BE2C (cell line): ENCODE results near the gene JADE1.

ENCODE experiments used
- DNase-seq: peaks from one replicate; pipeline ENCODE4 v3.0.0-alpha.2; 2020
- H3K27me3 ChIP-seq: fragments of 250-450 bp; sonication (Bioruptor Pico); 2 replicates; pipeline ENCODE4 v1.5.1; 2020; ENCODE audit warnings: mild to moderate bottlenecking
- H3K36me3 ChIP-seq: fragments of 250-450 bp; sonication (Bioruptor Pico); 2 replicates; pipeline ENCODE4 v1.5.1; 2020; ENCODE audit warnings: mild to moderate bottlenecking
- H3K4me1 ChIP-seq: fragments of 250-450 bp; sonication (Bioruptor Pico); 2 replicates; pipeline ENCODE4 v1.5.1; 2020
- H3K4me3 ChIP-seq: 2 replicates; pipeline ENCODE4 v1.5.1; 2011; ENCODE audit warnings: low read depth, low read length
- H3K9me3 ChIP-seq: fragments of 250-450 bp; sonication (Bioruptor Pico); 2 replicates; pipeline ENCODE4 v1.5.1; 2020
- CTCF ChIP-seq: IDR thresholded peaks from 2 replicates; pipeline ENCODE4 v1.5.1; 2012; ENCODE audit warnings: mild to moderate bottlenecking, low read depth, low read length

The JADE1 gene

GRCh38 chr4:128775916-128776315 is 33.6 kb upstream of the JADE1 start:
- no peaks in the 10 kb centered on the region for H3K27me3 ChIP-seq
- no peaks in the 10 kb centered on the region for H3K9me3 ChIP-seq
- H3K4me3 ChIP-seq: no peak overlapping the region
- DNase-seq: no peak
- H3K36me3 ChIP-seq: no peaks in the 10 kb centered on the region
- no peak for TF ChIP-seq CTCF
- no peaks in the 10 kb centered on the region for H3K4me1 ChIP-seq

- no peaks in the 10 kb centered on the region for H3K9me3 ChIP-seq
- no peak overlapping the region for H3K4me3 ChIP-seq
- no peaks in the 10 kb centered on the region for H3K36me3 ChIP-seq
- no peak for TF ChIP-seq CTCF
- no peaks in the 10 kb centered on the region for H3K4me1 ChIP-seq
- H3K27me3 ChIP-seq: no peaks in the 10 kb centered on the region
- DNase-seq: peak; percentile 13
Measured at GRCh38 chr4:128776794-128777216, 32.7 kb upstream of the JADE1 start.

GRCh38 chr4:128780688-128781087 is 28.8 kb upstream of the JADE1 start:
- TF ChIP-seq CTCF: no peak
- no peaks in the 10 kb centered on the region for H3K4me1 ChIP-seq
- no peak overlapping the region for H3K4me3 ChIP-seq
- no peaks in the 10 kb centered on the region for H3K27me3 ChIP-seq
- no peaks in the 10 kb centered on the region for H3K9me3 ChIP-seq
- H3K36me3 ChIP-seq: no peaks in the 10 kb centered on the region
- no peak for DNase-seq

- no peaks in the 10 kb centered on the region for H3K27me3 ChIP-seq
- DNase-seq: peak; percentile 27
- H3K4me3 ChIP-seq: no peak overlapping the region
- TF ChIP-seq CTCF: peak; percentile 53
- H3K9me3 ChIP-seq: no peaks in the 10 kb centered on the region
- H3K4me1 ChIP-seq: no peaks in the 10 kb centered on the region
- H3K36me3 ChIP-seq: no peaks in the 10 kb centered on the region
Measured at GRCh38 chr4:128782076-128782715, 27.3 kb upstream of the JADE1 start.

- H3K9me3 ChIP-seq: no peaks in the 10 kb centered on the region
- DNase-seq: no peak
- H3K4me1 ChIP-seq: no peaks in the 10 kb centered on the region
- no peak for TF ChIP-seq CTCF
- H3K36me3 ChIP-seq: no peaks in the 10 kb centered on the region
- no peaks in the 10 kb centered on the region for H3K27me3 ChIP-seq
- no peak overlapping the region for H3K4me3 ChIP-seq
Measured at GRCh38 chr4:128782875-128783614, 26.5 kb upstream of the JADE1 start.
